ENCODE measurements around the gene LILRB3.
"Not testable (repeated sequence)": the region's sequence is repeated elsewhere in the genome, so short reads cannot be mapped to it uniquely, and the experiment has no call there.

LILRB3 gene

GRCh38 chr19:54189145-54189734 lies 33.6 kb downstream of the LILRB3 start, which contains the start of gene MBOAT7:
MBOAT7 (minus strand) TSS chr19:54189580; CDS start chr19:54188508, 1,072 bp downstream.
- no peak for DNase-seq

GRCh38 chr19:54188215-54188871 lies 34.5 kb downstream of the LILRB3 start:
- peak; percentile 53 for DNase-seq

GRCh38 chr19:54186934-54187381 lies 35.8 kb downstream of the LILRB3 start:
- DNase-seq, result no peak

- no peak for DNase-seq
Measured at GRCh38 chr19:54186351-54186750, 36.5 kb downstream of the LILRB3 start.

GRCh38 chr19:54183431-54183830 lies 39.4 kb downstream of the LILRB3 start:
- DNase-seq, result no peak

GRCh38 chr19:54181894-54182293 lies 40.9 kb downstream of the LILRB3 start:
- not testable (repeated sequence) for DNase-seq

GRCh38 chr19:54180691-54181091 lies 42.1 kb downstream of the LILRB3 start:
- DNase-seq, result no peak

GRCh38 chr19:54179921-54180461 lies 42.8 kb downstream of the LILRB3 start:
- DNase-seq, result no peak

- DNase-seq, result no peak
Measured at GRCh38 chr19:54179262-54179852, 43.5 kb downstream of the LILRB3 start.

GRCh38 chr19:54178581-54179261 lies 44.1 kb downstream of the LILRB3 start:
- no peak for DNase-seq

- DNase-seq, result no peak
Measured at GRCh38 chr19:54173951-54174834, 48.6 kb downstream of the LILRB3 start.

GRCh38 chr19:54173359-54173699 lies 49.5 kb downstream of the LILRB3 start:
- no peak for DNase-seq

GRCh38 chr19:54172471-54173358 lies 50.1 kb downstream of the LILRB3 start, which contains the start of gene TMC4:
TMC4 (minus strand) TSS chr19:54173160; CDS start chr19:54173117, 43 bp downstream.
- DNase-seq, result no peak

GRCh38 chr19:54171736-54172431 lies 50.9 kb downstream of the LILRB3 start:
- DNase-seq, result not testable (repeated sequence)

GRCh38 chr19:54169149-54169740 lies 53.6 kb downstream of the LILRB3 start:
- DNase-seq, result no peak

GRCh38 chr19:54168174-54168917 lies 54.5 kb downstream of the LILRB3 start:
- DNase-seq, result peak; percentile 95

Data from activated CD4-positive, CD25-positive, alpha-beta regulatory T cell treated with anti-CD3 and anti-CD28 coated beads, Interleukin-2, amount 50 U/mL, for 72 hours (primary cell).